OCI-LY1 (cell line): ENCODE data around the gene BSCL2.

ENCODE experiments used
- H2AFZ ChIP-seq: fragments of 200-600 bp; sonication (generic), shearing (Covaris generic); 2 replicates; pipeline ENCODE4 v1.6.0; 2014; ENCODE audit warnings: antibody characterized with exemption, mild to moderate bottlenecking, low read length
- H3F3A ChIP-seq: fragments of 200-600 bp; sonication (generic), shearing (Covaris generic); 2 replicates; pipeline ENCODE4 v1.6.0; 2014; ENCODE audit warnings: mild to moderate bottlenecking, antibody characterized with exemption, low read length, moderate library complexity; ENCODE audit not compliant: insufficient read depth
- H3K27ac ChIP-seq: fragments of 200-600 bp; sonication (generic); 2 replicates; pipeline ENCODE4 v1.5.1; 2014; ENCODE audit warnings: low read length, mixed run types, mild to moderate bottlenecking, low read depth; ENCODE audit not compliant: poor library complexity, severe bottlenecking
- H3K27me3 ChIP-seq: fragments of 200-600 bp; sonication (generic); 2 replicates; pipeline ENCODE4 v1.6.0; 2014; ENCODE audit warnings: antibody characterized with exemption, mild to moderate bottlenecking, low read length, moderate library complexity; ENCODE audit not compliant: insufficient read depth
- H3K36me3 ChIP-seq: fragments of 200-600 bp; sonication (generic); 2 replicates; pipeline ENCODE4 v1.6.1; 2014; ENCODE audit warnings: mild to moderate bottlenecking, antibody characterized with exemption, low read length, moderate library complexity, mixed read lengths; ENCODE audit not compliant: insufficient read depth
- H3K4me1 ChIP-seq: fragments of 200-600 bp; sonication (generic); 2 replicates; pipeline ENCODE4 v1.5.1; 2014; ENCODE audit warnings: mild to moderate bottlenecking, low read length, moderate library complexity; ENCODE audit not compliant: insufficient read depth, severe bottlenecking
- H3K4me2 ChIP-seq: fragments of 200-600 bp; sonication (generic), shearing (Covaris generic); 2 replicates; pipeline ENCODE4 v1.6.1; 2014; ENCODE audit warnings: low read length
- H3K4me3 ChIP-seq: fragments of 200-600 bp; sonication (generic); 2 replicates; pipeline ENCODE4 v1.5.1; 2014; ENCODE audit warnings: low read length, low read depth, mild to moderate bottlenecking, mixed read lengths; ENCODE audit not compliant: poor library complexity, severe bottlenecking
- H3K79me2 ChIP-seq: fragments of 200-600 bp; shearing (Covaris generic); 2 replicates; pipeline ENCODE4 v1.6.1; 2016; ENCODE audit warnings: mixed run types, low read length, mixed read lengths; ENCODE audit not compliant: insufficient read depth
- H3K9ac ChIP-seq: fragments of 200-600 bp; sonication (generic), shearing (Covaris generic); 2 replicates; pipeline ENCODE4 v1.6.1; 2014; ENCODE audit warnings: mild to moderate bottlenecking, low read length, mixed read lengths
- H3K9me2 ChIP-seq: fragments of 200-600 bp; sonication (generic), shearing (Covaris generic); 2 replicates; pipeline ENCODE4 v1.6.1; 2014; ENCODE audit warnings: low read depth, mild to moderate bottlenecking, low read length, mixed read lengths
- H3K9me3 ChIP-seq: fragments of 200-600 bp; shearing (Covaris generic); 2 replicates; pipeline ENCODE4 v1.6.1; 2014; ENCODE audit warnings: low read length, mixed read lengths
- H4K20me1 ChIP-seq: fragments of 200-600 bp; sonication (generic), shearing (Covaris generic); 2 replicates; pipeline ENCODE4 v1.6.0; 2016; ENCODE audit warnings: mild to moderate bottlenecking, low read length; ENCODE audit not compliant: insufficient read depth
- CTCF ChIP-seq: fragments of 200-600 bp; sonication (generic), shearing (Covaris generic); IDR thresholded peaks from 2 replicates; pipeline ENCODE4 v1.5.1; 2017; ENCODE audit warnings: mild to moderate bottlenecking, antibody characterized with exemption, low read length, moderate library complexity, mixed read lengths
- EZH2 ChIP-seq: fragments of 200-600 bp; sonication (generic), shearing (Covaris generic); IDR thresholded peaks from 2 replicates; pipeline ENCODE4 v1.8.0; 2017; ENCODE audit warnings: borderline replicate concordance, mixed run types, mild to moderate bottlenecking, antibody characterized with exemption, low read length, moderate library complexity, mixed read lengths

The BSCL2 gene

GRCh38 chr11:62649486-62649885 is 57.7 kb downstream of the BSCL2 start:
- H3K9me3 ChIP-seq: no peaks in the 10 kb centered on the region
- peaks cover 32% of the 10 kb centered on the region for H3K79me2 ChIP-seq
- peaks cover 38% of the 10 kb centered on the region for H3K36me3 ChIP-seq
- TF ChIP-seq EZH2: no peak
- no peak for TF ChIP-seq CTCF
- no peaks in the 10 kb centered on the region for H3F3A ChIP-seq
- H3K4me3 ChIP-seq: no peak overlapping the region
- H3K27me3 ChIP-seq: no peaks in the 10 kb centered on the region
- H3K4me2 ChIP-seq: no peak overlapping the region
- H3K27ac ChIP-seq: no peak overlapping the region
- H3K4me1 ChIP-seq: peaks cover 42% of the 10 kb centered on the region
- H4K20me1 ChIP-seq: no peaks in the 10 kb centered on the region
- H2AFZ ChIP-seq: no peak overlapping the region
- H3K9ac ChIP-seq: no peak overlapping the region
- no peaks in the 10 kb centered on the region for H3K9me2 ChIP-seq

- Histone ChIP-seq H3K4me3 (no peak overlapping the region), H3K4me2 (no peak overlapping the region), H3K9ac (no peak overlapping the region), H4K20me1 (no peaks in the 10 kb centered on the region), H2AFZ (no peak overlapping the region), H3K4me1 (peaks cover 37% of the 10 kb centered on the region), H3K79me2 (peaks cover 36% of the 10 kb centered on the region), H3F3A (no peaks in the 10 kb centered on the region), H3K9me2 (no peaks in the 10 kb centered on the region), H3K36me3 (peaks cover 43% of the 10 kb centered on the region), H3K9me3 (no peaks in the 10 kb centered on the region), H3K27ac (no peak overlapping the region), H3K27me3 (no peaks in the 10 kb centered on the region)
- TF ChIP-seq EZH2 (no peak), CTCF (no peak)
These were observed 58.3 kb downstream of the BSCL2 start for GRCh38 chr11:62648967-62649364.

GRCh38 chr11:62648185-62648966 is 58.8 kb downstream of the BSCL2 start:
- H3K9me2 ChIP-seq: no peaks in the 10 kb centered on the region
- TF ChIP-seq CTCF (no peak), EZH2 (no peak)
- H3K27ac ChIP-seq: peak overlapping the region; percentile 21
- H3K9me3 ChIP-seq: no peaks in the 10 kb centered on the region
- H3F3A ChIP-seq: no peaks in the 10 kb centered on the region
- H3K79me2 ChIP-seq: peaks cover 40% of the 10 kb centered on the region
- H3K4me2 ChIP-seq: no peak overlapping the region
- no peak overlapping the region for H2AFZ ChIP-seq
- H3K4me3 ChIP-seq: no peak overlapping the region
- peaks cover 48% of the 10 kb centered on the region for H3K36me3 ChIP-seq
- H3K27me3 ChIP-seq: no peaks in the 10 kb centered on the region
- H4K20me1 ChIP-seq: no peaks in the 10 kb centered on the region
- H3K4me1 ChIP-seq: peaks cover 34% of the 10 kb centered on the region
- no peak overlapping the region for H3K9ac ChIP-seq
